CD14-positive monocyte (primary cell): ENCODE data around the gene MORN5. TPM values are rescaled to one million over a fixed set of nuclear protein-coding genes. Genes with fewer than 3 reads are reported as not detected.

ENCODE experiments used
- DNase-seq, 3 donors: peaks; one replicate each; pipeline ENCODE4 v3.0.0-alpha.2; 2011 to 2022
- H2AFZ ChIP-seq: 2 replicates; pipeline ENCODE4 v1.6.0; 2012; ENCODE audit warnings: mild to moderate bottlenecking, low read depth, low read length, inconsistent platforms; ENCODE audit not compliant: insufficient read depth, poor library complexity, severe bottlenecking
- H3K27ac ChIP-seq, 2 donors: 1 replicate in 1 of 2; 2 replicates in 1 of 2; pipeline ENCODE4 v1.5.1; 2012 to 2013; ENCODE audit warnings: low read length in 2 of 2, control low read depth in 1 of 2, inconsistent platforms in 1 of 2, low read depth in 1 of 2, mild to moderate bottlenecking in 1 of 2
- H3K27me3 ChIP-seq, 2 donors: one replicate each; pipeline versions ENCODE4 v1.6.0 to v1.6.1; 2011 to 2013; ENCODE audit warnings: low read length in 2 of 2; ENCODE audit not compliant: control insufficient read depth in 2 of 2, insufficient read depth in 2 of 2
- H3K36me3 ChIP-seq, 2 donors: replicated peaks in 1 of 2; 1 replicate in 1 of 2; 2 replicates in 1 of 2; pipeline versions ENCODE4 v1.5.1 to v1.6.1; 2012 to 2013; ENCODE audit warnings: low read length in 2 of 2, control low read depth in 1 of 2, inconsistent platforms in 1 of 2, mild to moderate bottlenecking in 1 of 2; ENCODE audit not compliant: insufficient read depth in 2 of 2, control insufficient read depth in 1 of 2
- H3K4me1 ChIP-seq, 2 donors: 1 replicate in 1 of 2; 2 replicates in 1 of 2; pipeline versions ENCODE4 v1.5.1 to v1.6.1; 2012 to 2013; ENCODE audit warnings: low read length in 2 of 2, control low read depth in 1 of 2, inconsistent platforms in 1 of 2, mild to moderate bottlenecking in 1 of 2, moderate library complexity in 1 of 2; ENCODE audit not compliant: insufficient read depth in 2 of 2, control insufficient read depth in 1 of 2
- H3K4me2 ChIP-seq: replicated peaks from 2 replicates; pipeline ENCODE3; 2012; ENCODE audit warnings: low read length, moderate library complexity, mild to moderate bottlenecking; ENCODE audit not compliant: poor library complexity, severe bottlenecking; ENCODE audit errors: extremely low read depth
- H3K4me3 ChIP-seq, 3 experiments: fragments of 200-600 bp in 1 of 3; sonication (generic) in 1 of 3; replicated peaks in 1 of 3; 1 replicate in 2 of 3; 2 replicates in 1 of 3; pipeline ENCODE4 v1.5.1; 2011 to 2013; ENCODE audit warnings: low read length in 3 of 3, mild to moderate bottlenecking in 3 of 3, control low read depth in 2 of 3, low read depth in 2 of 3, inconsistent platforms in 1 of 3, moderate library complexity in 1 of 3
- H3K79me2 ChIP-seq: 2 replicates; pipeline ENCODE4 v1.6.0; 2012; ENCODE audit warnings: mild to moderate bottlenecking, control low read depth, inconsistent platforms, low read length, moderate library complexity; ENCODE audit not compliant: insufficient read depth
- H3K9ac ChIP-seq: 2 replicates; pipeline ENCODE4 v1.6.0; 2017; ENCODE audit warnings: low read length, mild to moderate bottlenecking; ENCODE audit not compliant: insufficient read depth, poor library complexity, severe bottlenecking
- H3K9me3 ChIP-seq, 2 donors: replicated peaks in 1 of 2; 1 replicate in 1 of 2; 2 replicates in 1 of 2; pipeline versions ENCODE4 v1.5.1 to v1.6.1; 2012 to 2013; ENCODE audit warnings: low read length in 2 of 2, control low read depth in 1 of 2; ENCODE audit not compliant: control insufficient read depth in 1 of 2, insufficient read depth in 1 of 2
- H4K20me1 ChIP-seq: 2 replicates; pipeline ENCODE4 v1.6.0; 2012; ENCODE audit warnings: mild to moderate bottlenecking, low read length, control low read depth, moderate library complexity; ENCODE audit not compliant: insufficient read depth
- H3K27ac Mint-ChIP-seq, 7 donors: one replicate each; pipeline ENCODE4 v1.8.0; 2020; ENCODE audit warnings: mild to moderate bottlenecking in 7 of 7, mixed read lengths in 7 of 7, moderate library complexity in 6 of 7, inconsistent platforms in 2 of 7
- H3K27me3 Mint-ChIP-seq, 3 donors: one replicate each; pipeline ENCODE4 v1.8.0; 2021 to 2022; ENCODE audit warnings: low read depth in 3 of 3, mild to moderate bottlenecking in 3 of 3, mixed read lengths in 3 of 3, moderate library complexity in 3 of 3, inconsistent platforms in 1 of 3
- H3K36me3 Mint-ChIP-seq, 2 donors: one replicate each; pipeline ENCODE4 v1.8.0; 2020; ENCODE audit warnings: mixed read lengths in 2 of 2, inconsistent platforms in 1 of 2, mild to moderate bottlenecking in 1 of 2
- H3K4me1 Mint-ChIP-seq: one replicate; pipeline ENCODE4 v1.8.0; 2020; ENCODE audit warnings: mild to moderate bottlenecking, mixed read lengths
- H3K4me3 Mint-ChIP-seq, 2 donors: one replicate each; pipeline ENCODE4 v1.8.0; 2020; ENCODE audit warnings: mild to moderate bottlenecking in 2 of 2, mixed read lengths in 2 of 2, moderate library complexity in 1 of 2
- H3K9me3 Mint-ChIP-seq, 7 donors: one replicate each; pipeline ENCODE4 v1.8.0; 2020 to 2022; ENCODE audit warnings: mixed read lengths in 7 of 7, mild to moderate bottlenecking in 6 of 7, moderate library complexity in 6 of 7, inconsistent platforms in 2 of 7
- CTCF ChIP-seq: fragments of 200-600 bp; IDR thresholded peaks from one replicate; pipeline ENCODE4 v1.8.0; 2022; ENCODE audit warnings: antibody characterized with exemption, mild to moderate bottlenecking
- WGBS: methylation state at CpG from one replicate; pipeline ENCODE4 v1.1.5; 2013; ENCODE audit warnings: missing lambda C conversion rate; ENCODE audit not compliant: insufficient coverage; 5-methylcytosine and 5-hydroxymethylcytosine counted together
- intact Hi-C, 2 donors: fragments of 100-400 bp; cut with micrococcal nuclease; formaldehyde crosslinking; loops; one replicate each; pipeline versions ENCODE4 v1.15.0 to v1.15.1; 2023
- polyA plus RNA-seq, 3 donors: library from polyadenylated mRNA; depleted of rRNA in 1 of 3; unstranded in 2 of 3; stranded (reverse) in 1 of 3; fragments of 300-500 nt in 2 of 3; fragments of >200 nt in 1 of 3; fragmentation: Illumina TruSeq in 2 of 3; gene quantifications; 1 replicate in 2 of 3; 2 replicates in 1 of 3; pipeline ENCODE4 v1.2.3, GENCODE V29; 2012 to 2021

Gene MORN5
- polyA plus RNA-seq, 3 donors, result not detected

DNA sequence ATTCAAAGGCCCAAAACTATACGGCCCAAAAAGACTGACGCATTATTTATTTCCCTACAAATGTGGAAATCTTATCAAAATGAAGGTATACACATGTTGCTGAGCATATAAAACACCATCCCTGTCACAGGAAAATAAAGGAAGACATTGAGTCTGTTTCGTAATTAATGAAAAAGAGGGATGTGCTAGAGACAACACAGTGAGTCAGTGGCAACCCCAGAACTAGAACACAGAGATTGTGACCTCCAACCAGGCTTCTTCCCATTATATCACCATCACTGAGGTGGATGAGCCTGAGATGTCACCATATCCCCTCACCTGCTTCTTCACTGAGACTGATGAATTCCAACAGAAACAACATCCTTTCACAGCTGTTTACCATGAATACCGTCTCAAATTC is 3.9 kb upstream of the MORN5 start:
- Histone ChIP-seq H3K9me3 (no peaks in the 10 kb centered on the region), H3K27me3 (no peaks in the 10 kb centered on the region), H3K4me2 (no peak overlapping the region), H3K4me3 (no peak overlapping the region), H3K36me3 (peaks cover 4 to 15% of the 10 kb centered on the region in 2 donors), H3K9ac (no peak overlapping the region), H3K27ac (peak overlapping the region in 1 of 2 donors; percentile 48), H3K4me1 (peaks cover 7 to 10% of the 10 kb centered on the region in 2 donors), H4K20me1 (peaks cover 39% of the 10 kb centered on the region), H2AFZ (no peak overlapping the region), H3K79me2 (peaks cover 47% of the 10 kb centered on the region)
- Mint-ChIP-seq H3K27me3 (peaks cover 2 to 4% (median 2%) of the 10 kb centered on the region in 3 donors), H3K4me3 (no peak overlapping the region), H3K36me3 (peaks cover 12 to 16% of the 10 kb centered on the region in 2 donors), H3K4me1 (peaks cover 33% of the 10 kb centered on the region), H3K9me3 (peaks cover 0 to 2% (median 0%) of the 10 kb centered on the region in 7 donors), H3K27ac (peak overlapping the region in 1 of 7 donors; percentile 11)
- WGBS, result 93% methylated on average over 1 of the region's 4 CpGs
- intact Hi-C loops, result loop anchor here (5.0 kb wide), 2 partner anchors 58 to 63 kb away; partner anchors contain the start of gene TTLL11 (in 1 of the 2)
- no peak for TF ChIP-seq CTCF
- peak in 1 of 3 donors; percentile 45 for DNase-seq

- H3K9me3 Mint-ChIP-seq, result peaks cover 3 to 7% (median 4%) of the 10 kb centered on the region in 7 donors
- no CpG with 5 or more reads among the region's 3 CpGs for WGBS
- H3K27ac Mint-ChIP-seq, result peak overlapping the region in 2 of 7 donors; percentile 1 to 31
- intact Hi-C loops, result loop anchor here (5.0 kb wide), 2 partner anchors 61 to 66 kb away; partner anchors contain the start of gene TTLL11 (in 1 of the 2)
- H3K27ac ChIP-seq, result no peak overlapping the region
- H3K4me2 ChIP-seq, result no peak overlapping the region
- no peaks in the 10 kb centered on the region for H3K27me3 ChIP-seq
- no peaks in the 10 kb centered on the region for H3K36me3 ChIP-seq
- H3K27me3 Mint-ChIP-seq, result peaks cover 4 to 8% (median 7%) of the 10 kb centered on the region in 3 donors
- H3K9ac ChIP-seq, result no peak overlapping the region
- H2AFZ ChIP-seq, result no peak overlapping the region
- peaks cover 33% of the 10 kb centered on the region for H3K4me1 Mint-ChIP-seq
- peaks cover 29% of the 10 kb centered on the region for H4K20me1 ChIP-seq
- peak; percentile 66 for TF ChIP-seq CTCF
- peaks cover 46% of the 10 kb centered on the region for H3K79me2 ChIP-seq
- no peak overlapping the region for H3K4me3 ChIP-seq
- H3K4me3 Mint-ChIP-seq, result no peak overlapping the region
- H3K36me3 Mint-ChIP-seq, result no peaks in the 10 kb centered on the region
- peak; percentile 14 to 29 (median 18) for DNase-seq
- no peaks in the 10 kb centered on the region for H3K9me3 ChIP-seq
- H3K4me1 ChIP-seq, result peaks cover 7 to 10% of the 10 kb centered on the region in 2 donors
Observed at GRCh38 chr9:122158202-122158601, 1.5 kb upstream of the MORN5 start.
